Right lobe of liver (tissue), 6 donors: ENCODE results near the gene MXI1. TPM values are rescaled to one million over a fixed set of nuclear protein-coding genes. Genes with fewer than 3 reads are reported as not detected.
A peak's percentile ranks its signal among the peaks of the same experiment; 100 is the strongest.

Source experiments
- ATAC-seq, 4 donors: fragments of 200-7000 bp; cut with Tn5 transposase; one replicate each; pipeline ENCODE4 v1.9.1; 2020; ENCODE audit warnings: mild to moderate bottlenecking in 4 of 4, moderate library complexity in 4 of 4
- DNase-seq, 3 donors: peaks; one replicate each; pipeline ENCODE4 v3.0.0-alpha.2; 2020
- H3K27ac ChIP-seq, 3 donors: fragments of 200-600 bp; one replicate each; pipeline ENCODE4 v1.8.0; 2022
- H3K27me3 ChIP-seq, 2 donors: fragments of 200-600 bp; one replicate each; pipeline ENCODE4 v1.8.0; 2022
- H3K36me3 ChIP-seq, 4 donors: fragments of 200-600 bp; sonication (generic) in 1 of 4; one replicate each; pipeline versions ENCODE4 v1.5.1 to v1.8.0; 2017 to 2022; ENCODE audit warnings: control low read depth in 1 of 4
- H3K4me1 ChIP-seq, 4 donors: fragments of 200-600 bp; sonication (generic) in 1 of 4; one replicate each; pipeline versions ENCODE4 v1.5.1 to v1.8.0; 2017 to 2022; ENCODE audit warnings: control low read depth in 1 of 4
- H3K4me3 ChIP-seq, 3 donors: fragments of 200-600 bp; one replicate each; pipeline ENCODE4 v1.8.0; 2022
- H3K9me3 ChIP-seq, 4 donors: fragments of 200-600 bp; sonication (generic) in 1 of 4; one replicate each; pipeline versions ENCODE4 v1.5.1 to v1.8.0; 2017 to 2022; ENCODE audit warnings: control low read depth in 1 of 4
- CTCF ChIP-seq, 4 donors: fragments of 200-600 bp in 3 of 4; fragments of 450-650 bp in 1 of 4; IDR thresholded peaks; one replicate each; pipeline versions ENCODE4 v1.5.1 to v1.8.0; 2016 to 2022; ENCODE audit warnings: antibody characterized with exemption in 4 of 4, mild to moderate bottlenecking in 2 of 4
- POLR2A ChIP-seq: fragments of 450-650 bp; IDR thresholded peaks from one replicate; pipeline ENCODE4 v1.6.1; 2017; ENCODE audit warnings: antibody characterized with exemption, mild to moderate bottlenecking
- WGBS: methylation state at CpG from one replicate; pipeline ENCODE4 v1.1.6; 2018; ENCODE audit warnings: low coverage, low lambda C conversion rate; ENCODE audit not compliant: insufficient coverage; ENCODE audit errors: missing lambda C conversion rate; 5-methylcytosine and 5-hydroxymethylcytosine counted together
- intact Hi-C, 2 donors: fragments of 100-400 bp; cut with DNase I; formaldehyde crosslinking; loops; one replicate each; pipeline versions ENCODE4 v1.11.2 to v1.14.1; 2022
- total RNA-seq, 6 experiments: library from RNA; depleted of rRNA in 2 of 6; stranded (reverse); fragments of >200 nt in 2 of 6; fragmentation: NEBNext Ultra II Directional in 3 of 6; extraction: Animal tissue kit (Norgen Biotek cat#: 25700) in 3 of 6; gene quantifications; one replicate each; pipeline versions ENCODE4 v1.1.0 to v1.2.4, GENCODE V29; 2016 to 2023
- donor health status: DM: no; HTN: yes; CAD: no.
- donor health status: DM: no; HTN: no; CAD: no.
- donor health status: DM: no; HTN: no; CAD: no.
- donor health status: DM: no; HTN: yes; CAD: no.
- donor health status: DM: no; HTN: yes; CAD: no.

Gene MXI1
- total RNA-seq, 6 experiments from 2014 or later = 17.1 to 32.6 (median 26.5) TPM

- peak overlapping the region in 2 of 3 donors; percentile 4 to 23 for H3K4me3 ChIP-seq
- intact Hi-C loops = loop anchor here in 1 of 2 donors (10.0 kb wide), 1 partner anchor 53 kb away; no protein-coding TSS in a partner anchor
- H3K27ac ChIP-seq = peak overlapping the region in 1 of 3 donors; percentile 5
- ATAC-seq = peak in 2 of 4 donors; percentile 12 to 46
- H3K4me1 ChIP-seq = peaks cover 0 to 2% (median 0%) of the 10 kb centered on the region in 4 donors
- 2% methylated on average over 20 of the region's 20 CpGs for WGBS
- peak in 2 of 3 donors; percentile 62 to 78 for DNase-seq
- no peaks in the 10 kb centered on the region for H3K9me3 ChIP-seq
- no peaks in the 10 kb centered on the region for H3K36me3 ChIP-seq
- TF ChIP-seq CTCF (IDR thresholded peaks at IDR 0.05) (peak in 1 of 4 donors; percentile 23), POLR2A (no peak)
- no peaks in the 10 kb centered on the region for H3K27me3 ChIP-seq
Observed at GRCh38 chr10:110221721-110222261, 14.4 kb downstream of the MXI1 start.

- intact Hi-C loops = loop anchor here in 1 of 2 donors (10.0 kb wide), 1 partner anchor 52 kb away; no protein-coding TSS in a partner anchor
- no peak overlapping the region for H3K27ac ChIP-seq
- H3K4me3 ChIP-seq = no peak overlapping the region
- no peak for ATAC-seq
- H3K4me1 ChIP-seq = peaks cover 0 to 5% (median 0%) of the 10 kb centered on the region in 4 donors
- no peaks in the 10 kb centered on the region for H3K36me3 ChIP-seq
- H3K27me3 ChIP-seq = no peaks in the 10 kb centered on the region
- no peak for TF ChIP-seq POLR2A
- no peak for TF ChIP-seq CTCF (IDR thresholded peaks at IDR 0.05)
- WGBS = 86% methylated on average over 2 of the region's 4 CpGs
- H3K9me3 ChIP-seq = no peaks in the 10 kb centered on the region
- no peak for DNase-seq
Observed at GRCh38 chr10:110222641-110223297, 15.4 kb downstream of the MXI1 start.

- Histone ChIP-seq H3K27me3 (no peaks in the 10 kb centered on the region), H3K36me3 (no peaks in the 10 kb centered on the region), H3K9me3 (no peaks in the 10 kb centered on the region), H3K4me3 (no peak overlapping the region), H3K27ac (no peak overlapping the region), H3K4me1 (peaks cover 0 to 6% (median 0%) of the 10 kb centered on the region in 4 donors)
- 90% methylated on average over 13 of the region's 13 CpGs for WGBS
- DNase-seq (no peak), ATAC-seq (no peak)
- intact Hi-C loops = loop anchor here in 1 of 2 donors (10.0 kb wide), 1 partner anchor 51 kb away; no protein-coding TSS in a partner anchor
- no peak for TF ChIP-seq CTCF (IDR thresholded peaks at IDR 0.05)
- TF ChIP-seq POLR2A = no peak
Observed at GRCh38 chr10:110223298-110223925, 16.0 kb downstream of the MXI1 start.

- peak overlapping the region in 1 of 3 donors; percentile 80 for H3K4me3 ChIP-seq
- 59% methylated on average over 9 of the region's 9 CpGs for WGBS
- no peak for ATAC-seq
- no peaks in the 10 kb centered on the region for H3K9me3 ChIP-seq
- no peak for DNase-seq
- H3K27me3 ChIP-seq = no peaks in the 10 kb centered on the region
- H3K4me1 ChIP-seq = peaks cover 0 to 6% (median 0%) of the 10 kb centered on the region in 4 donors
- TF ChIP-seq CTCF (IDR thresholded peaks at IDR 0.05) = no peak
- no peak for TF ChIP-seq POLR2A
- intact Hi-C loops = loop anchor here in 1 of 2 donors (10.0 kb wide), 1 partner anchor 50 kb away; no protein-coding TSS in a partner anchor
- H3K36me3 ChIP-seq = peaks cover 0 to 11% (median 0%) of the 10 kb centered on the region in 4 donors
- H3K27ac ChIP-seq = peak overlapping the region in 1 of 3 donors; percentile 94
Observed at GRCh38 chr10:110224992-110225391, 17.6 kb downstream of the MXI1 start.
